Measurements from ENCODE around the gene PCNA.

GRCh38 chr20:5145365-5146098 is 25.8 kb upstream of the PCNA start:
- no peak for TF ChIP-seq CTCF (IDR thresholded peaks at IDR 0.05)
- no peak for TF ChIP-seq ZFX (IDR thresholded peaks at IDR 0.05; ENCODE audit: borderline replicate concordance)

Data from 22Rv1 (cell line).